Activated CD4-positive, alpha-beta T cell treated with anti-CD3 and anti-CD28 coated beads, Interleukin-2, amount 10 ng/mL, durations not matched to agents 7 days and 5 days (primary cell): ENCODE measurements around the gene FOXD4L1. TPM values are rescaled to one million over a fixed set of nuclear protein-coding genes. Genes with fewer than 3 reads are reported as not detected.
"Not testable (repeated sequence)": the region's sequence is repeated elsewhere in the genome, so short reads cannot be mapped to it uniquely, and the experiment has no call there.

Source experiments
- CTCF ChIA-PET: fragments of 350-600 bp; sonication (Branson Sonifier 250); formaldehyde crosslinking; loops from one replicate; lab custom pipeline; 2021; ENCODE audit warnings: antibody characterized with exemption; lab: Charles Lee
- POLR2A ChIA-PET: fragments of 350-600 bp; sonication (Branson Sonifier 250); formaldehyde crosslinking; loops from one replicate; lab custom pipeline; 2021; ENCODE audit warnings: antibody characterized with exemption; lab: Charles Lee
- DNase-seq: peaks from one replicate; pipeline ENCODE4 v3.0.0-alpha.2; 2020
- H3K27ac Mint-ChIP-seq: one replicate; pipeline ENCODE4 v1.8.0; 2021; ENCODE audit warnings: mild to moderate bottlenecking, moderate library complexity, mixed read lengths
- H3K27me3 Mint-ChIP-seq: one replicate; pipeline ENCODE4 v1.8.0; 2021; ENCODE audit warnings: mixed read lengths
- H3K36me3 Mint-ChIP-seq: one replicate; pipeline ENCODE4 v1.8.0; 2021; ENCODE audit warnings: low read depth, mixed read lengths
- H3K4me1 Mint-ChIP-seq: one replicate; pipeline ENCODE4 v1.8.0; 2021; ENCODE audit warnings: mixed read lengths
- H3K4me3 Mint-ChIP-seq: one replicate; pipeline ENCODE4 v1.8.0; 2021; ENCODE audit warnings: mild to moderate bottlenecking, moderate library complexity, mixed read lengths
- H3K9me3 Mint-ChIP-seq: one replicate; pipeline ENCODE4 v1.8.0; 2021; ENCODE audit warnings: mixed read lengths
- total RNA-seq, 2 experiments: library from RNA; stranded (reverse); gene quantifications; one replicate each; pipeline ENCODE4 v1.2.3, GENCODE V29; 2021

FOXD4L1 gene
- total RNA-seq, 2 experiments from 2014 or later: 0.15 to 0.25 TPM

GRCh38 chr2:113540834-113541203 is 42.4 kb downstream of the FOXD4L1 start:
- CTCF ChIA-PET, H3K4me1 Mint-ChIP-seq, H3K9me3 Mint-ChIP-seq, H3K27ac Mint-ChIP-seq, DNase-seq, POLR2A ChIA-PET, H3K36me3 Mint-ChIP-seq: not testable (repeated sequence)
- H3K27me3 Mint-ChIP-seq: peaks cover 14% of the 10 kb centered on the region
- peak overlapping the region; percentile 61 for H3K4me3 Mint-ChIP-seq

GRCh38 chr2:113541204-113541975 is 42.9 kb downstream of the FOXD4L1 start:
- H3K27ac Mint-ChIP-seq, H3K36me3 Mint-ChIP-seq, H3K9me3 Mint-ChIP-seq, CTCF ChIA-PET, H3K4me1 Mint-ChIP-seq, POLR2A ChIA-PET: not testable (repeated sequence)
- Mint-ChIP-seq H3K4me3 (peak overlapping the region; percentile 61), H3K27me3 (peaks cover 14% of the 10 kb centered on the region)
- DNase-seq: peak; percentile 9

GRCh38 chr2:113541976-113542485 is 43.6 kb downstream of the FOXD4L1 start:
- H3K4me1 Mint-ChIP-seq, POLR2A ChIA-PET, DNase-seq, H3K27ac Mint-ChIP-seq, H3K36me3 Mint-ChIP-seq, CTCF ChIA-PET, H3K9me3 Mint-ChIP-seq: not testable (repeated sequence)
- H3K4me3 Mint-ChIP-seq: peak overlapping the region; percentile 52
- H3K27me3 Mint-ChIP-seq: peaks cover 14% of the 10 kb centered on the region

GRCh38 chr2:113542529-113542928 is 44.1 kb downstream of the FOXD4L1 start:
- POLR2A ChIA-PET, H3K4me1 Mint-ChIP-seq, DNase-seq, H3K9me3 Mint-ChIP-seq, H3K27ac Mint-ChIP-seq, H3K36me3 Mint-ChIP-seq, CTCF ChIA-PET: not testable (repeated sequence)
- Mint-ChIP-seq H3K4me3 (peak overlapping the region; percentile 52), H3K27me3 (peaks cover 14% of the 10 kb centered on the region)

Other genes starting within 250 kb of the FOXD4L1 start
- under 1 TPM; 0.69 to 0.74 TPM for gene PAX8, start 219.7 kb upstream of the FOXD4L1 start, total RNA-seq
- gene ZNG1B, start 61.0 kb upstream of the FOXD4L1 start, total RNA-seq: 10 to 100 TPM; 34.6 to 40.0 TPM
- gene RABL2A, start 128.6 kb downstream of the FOXD4L1 start, total RNA-seq: 10 to 100 TPM; 15.3 to 17.9 TPM